Measurements from ENCODE around the gene FMNL3. TPM values are rescaled to one million over a fixed set of nuclear protein-coding genes. Genes with fewer than 3 reads are reported as not detected.
"Not testable (repeated sequence)": the region's sequence is repeated elsewhere in the genome, so short reads cannot be mapped to it uniquely, and the experiment has no call there.

Gene FMNL3
- total RNA-seq, 4 donors from 2014 or later = 48.3 to 64.2 (median 58.9) TPM

GRCh38 chr12:49618576-49618975 is 88.6 kb downstream of the FMNL3 start:
- DNase-seq (ENCODE audit: low spot score in 2 of 2) = no peak
- no peak for TF ChIP-seq POLR2A (IDR thresholded peaks at IDR 0.05)
- no peak for TF ChIP-seq CTCF (IDR thresholded peaks at IDR 0.05)
- no peak for TF ChIP-seq EP300 (IDR thresholded peaks at IDR 0.05)
- Histone ChIP-seq H3K4me3 (no peak overlapping the region), H3K9me3 (peaks cover 0 to 2% (median 0%) of the 10 kb centered on the region in 4 donors), H3K36me3 (no peaks in the 10 kb centered on the region), H3K27ac (no peak overlapping the region), H3K27me3 (no peaks in the 10 kb centered on the region), H3K4me1 (peaks cover 0 to 17% (median 13%) of the 10 kb centered on the region in 4 donors)
- WGBS, 2 donors = 90 to 95% methylated on average over 1 of the region's 1 CpG

- WGBS, 2 donors = 49 to 59% methylated on average over 5 of the region's 5 CpGs
- no peak for TF ChIP-seq CTCF (IDR thresholded peaks at IDR 0.05)
- no peak for TF ChIP-seq EP300 (IDR thresholded peaks at IDR 0.05)
- TF ChIP-seq POLR2A (IDR thresholded peaks at IDR 0.05) = no peak
- Histone ChIP-seq H3K36me3 (no peaks in the 10 kb centered on the region), H3K4me3 (no peak overlapping the region), H3K9me3 (peaks cover 0 to 2% (median 0%) of the 10 kb centered on the region in 4 donors), H3K27ac (no peak overlapping the region), H3K27me3 (no peaks in the 10 kb centered on the region), H3K4me1 (peaks cover 0 to 6% (median 2%) of the 10 kb centered on the region in 4 donors)
- DNase-seq (ENCODE audit: low spot score in 2 of 2) = no peak
Observed at GRCh38 chr12:49616533-49617219, 90.5 kb downstream of the FMNL3 start.

GRCh38 chr12:49615725-49616124 is 91.5 kb downstream of the FMNL3 start:
- no peaks in the 10 kb centered on the region for H3K36me3 ChIP-seq
- no peak overlapping the region for H3K27ac ChIP-seq
- no peak for DNase-seq (ENCODE audit: low spot score in 2 of 2)
- H3K4me1 ChIP-seq = no peaks in the 10 kb centered on the region
- H3K9me3 ChIP-seq = peaks cover 0 to 9% (median 0%) of the 10 kb centered on the region in 4 donors
- H3K4me3 ChIP-seq = no peak overlapping the region
- no peak for TF ChIP-seq POLR2A (IDR thresholded peaks at IDR 0.05)
- no peak for TF ChIP-seq CTCF (IDR thresholded peaks at IDR 0.05)
- no peak for TF ChIP-seq EP300 (IDR thresholded peaks at IDR 0.05)
- WGBS, 2 donors = 95 to 97% methylated on average over 7 of the region's 7 CpGs
- no peaks in the 10 kb centered on the region for H3K27me3 ChIP-seq

GRCh38 chr12:49612210-49612609 is 95.0 kb downstream of the FMNL3 start:
- no peaks in the 10 kb centered on the region for H3K36me3 ChIP-seq
- H3K9me3 ChIP-seq = peaks cover 0 to 17% (median 0%) of the 10 kb centered on the region in 4 donors
- no peaks in the 10 kb centered on the region for H3K27me3 ChIP-seq
- no peak for DNase-seq (ENCODE audit: low spot score in 2 of 2)
- H3K4me1 ChIP-seq = no peaks in the 10 kb centered on the region
- H3K4me3 ChIP-seq = no peak overlapping the region
- TF ChIP-seq POLR2A (IDR thresholded peaks at IDR 0.05) (no peak), CTCF (IDR thresholded peaks at IDR 0.05) (no peak), EP300 (IDR thresholded peaks at IDR 0.05) (no peak)
- H3K27ac ChIP-seq = no peak overlapping the region

- H3K4me3 ChIP-seq = not testable (repeated sequence)
- 93 to 99% methylated on average over 4 of the region's 4 CpGs for whole genome bisulfite sequencing, 2 donors
Observed at GRCh38 chr12:49610785-49611184, 96.4 kb downstream of the FMNL3 start.

GRCh38 chr12:49609875-49610154 is 97.4 kb downstream of the FMNL3 start:
- H3K4me1 ChIP-seq = no peaks in the 10 kb centered on the region
- TF ChIP-seq EP300 (IDR thresholded peaks at IDR 0.05) = no peak
- no peak for TF ChIP-seq CTCF (IDR thresholded peaks at IDR 0.05)
- no peak for TF ChIP-seq POLR2A (IDR thresholded peaks at IDR 0.05)
- no peak overlapping the region for H3K4me3 ChIP-seq
- H3K36me3 ChIP-seq = no peaks in the 10 kb centered on the region
- peaks cover 0 to 15% (median 0%) of the 10 kb centered on the region in 4 donors for H3K9me3 ChIP-seq
- WGBS, 2 donors = 58 to 88% methylated on average over 1 of the region's 1 CpG
- no peak overlapping the region for H3K27ac ChIP-seq
- H3K27me3 ChIP-seq = no peaks in the 10 kb centered on the region
- DNase-seq (ENCODE audit: low spot score in 2 of 2) = no peak

More at GRCh38 chr12:49610785-49611184, 96.4 kb downstream of the FMNL3 start:
- DNase-seq (ENCODE audit: low spot score in 2 of 2); H3K27me3 ChIP-seq; H3K4me1 ChIP-seq; H3K27ac ChIP-seq; H3K36me3 ChIP-seq: not testable (repeated sequence)
- peaks cover 0 to 17% (median 0%) of the 10 kb centered on the region in 4 donors for H3K9me3 ChIP-seq
